ENCODE data around the gene CACNA1C. TPM values are rescaled to one million over a fixed set of nuclear protein-coding genes. Genes with fewer than 3 reads are reported as not detected.

The CACNA1C gene
- total RNA-seq, 2 donors from 2014 or later = 0.86 to 6.3 TPM

DNA sequence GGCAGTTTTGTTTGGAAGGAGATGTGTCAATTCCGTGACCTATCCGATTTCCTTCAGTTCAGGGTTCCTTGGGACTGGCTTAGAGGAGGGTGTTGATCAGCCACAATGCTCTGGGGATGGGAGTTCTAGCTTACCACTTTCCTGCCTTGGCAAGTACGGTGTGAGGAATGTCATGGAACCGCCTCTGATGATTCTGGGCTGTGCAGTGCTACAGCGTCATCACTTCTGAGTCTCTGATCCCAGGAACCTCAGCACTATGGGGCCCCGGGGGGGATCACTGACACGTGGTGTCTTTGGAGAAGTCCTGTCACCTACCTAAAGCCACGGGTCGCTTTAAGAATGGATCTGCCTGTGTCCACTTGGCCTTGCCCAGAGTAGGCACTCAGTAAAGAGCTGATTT is 470.5 kb downstream of the CACNA1C start:
- Histone ChIP-seq H3K9ac (ENCODE audit: extremely low read depth, low read length, poor library complexity, severe bottlenecking) (no peak overlapping the region), H3K36me3 (ENCODE audit: control insufficient read depth, insufficient read depth, low read length) (no peaks in the 10 kb centered on the region), H3K9me3 (ENCODE audit: control insufficient read depth, low read length) (no peaks in the 10 kb centered on the region), H3K4me1 (ENCODE audit: control insufficient read depth, insufficient read depth, low read length) (no peaks in the 10 kb centered on the region), H3K27me3 (ENCODE audit: control insufficient read depth, insufficient read depth, low read length, poor library complexity, severe bottlenecking) (no peaks in the 10 kb centered on the region), H3K27ac (ENCODE audit: low read depth, low read length) (no peak overlapping the region), H3K4me3 (ENCODE audit: low read length) (no peak overlapping the region)
- H3K27ac Mint-ChIP-seq = no peak overlapping the region
- peaks cover 5% of the 10 kb centered on the region for H3K9me3 Mint-ChIP-seq
- WGBS, 2 experiments (ENCODE audit: insufficient coverage in 1 of 2, insufficient read length in 1 of 2) = 88 to 90% methylated on average over 6 to 9 of the region's 9 CpGs
- H3K36me3 Mint-ChIP-seq (ENCODE audit: low read depth) = no peaks in the 10 kb centered on the region
- peaks cover 25% of the 10 kb centered on the region for H3K27me3 Mint-ChIP-seq (ENCODE audit: insufficient read depth)
- no peak for TF ChIP-seq CTCF (conservative IDR thresholded peaks at IDR 0.05)
- DNase-seq = no peak
- no peak overlapping the region for H3K4me3 Mint-ChIP-seq
- H3K4me1 Mint-ChIP-seq = peaks cover 5% of the 10 kb centered on the region

GRCh38 chr12:2523844-2524243 is 471.1 kb downstream of the CACNA1C start:
- peaks cover 5% of the 10 kb centered on the region for H3K9me3 Mint-ChIP-seq
- no peaks in the 10 kb centered on the region for H3K4me1 ChIP-seq (ENCODE audit: control insufficient read depth, insufficient read depth, low read length)
- H3K4me1 Mint-ChIP-seq = peaks cover 5% of the 10 kb centered on the region
- peaks cover 27% of the 10 kb centered on the region for H3K27me3 Mint-ChIP-seq (ENCODE audit: insufficient read depth)
- H3K4me3 ChIP-seq (ENCODE audit: low read length) = no peak overlapping the region
- no peaks in the 10 kb centered on the region for H3K27me3 ChIP-seq (ENCODE audit: control insufficient read depth, insufficient read depth, low read length, poor library complexity, severe bottlenecking)
- no peaks in the 10 kb centered on the region for H3K36me3 Mint-ChIP-seq (ENCODE audit: low read depth)
- H3K9ac ChIP-seq (ENCODE audit: extremely low read depth, low read length, poor library complexity, severe bottlenecking) = no peak overlapping the region
- H3K27ac Mint-ChIP-seq = no peak overlapping the region
- TF ChIP-seq CTCF (conservative IDR thresholded peaks at IDR 0.05) = no peak
- H3K27ac ChIP-seq (ENCODE audit: low read depth, low read length) = no peak overlapping the region
- WGBS, 2 experiments (ENCODE audit: insufficient coverage in 1 of 2, insufficient read length in 1 of 2) = 85 to 95% methylated on average over 3 to 6 of the region's 6 CpGs
- no peak for DNase-seq
- H3K9me3 ChIP-seq (ENCODE audit: control insufficient read depth, low read length) = no peaks in the 10 kb centered on the region
- no peaks in the 10 kb centered on the region for H3K36me3 ChIP-seq (ENCODE audit: control insufficient read depth, insufficient read depth, low read length)
- no peak overlapping the region for H3K4me3 Mint-ChIP-seq

GRCh38 chr12:2526371-2526770 is 473.6 kb downstream of the CACNA1C start:
- H3K4me1 Mint-ChIP-seq = peaks cover 6% of the 10 kb centered on the region
- H3K27me3 ChIP-seq (ENCODE audit: control insufficient read depth, insufficient read depth, low read length, poor library complexity, severe bottlenecking) = no peaks in the 10 kb centered on the region
- no peak overlapping the region for H3K4me3 ChIP-seq (ENCODE audit: low read length)
- peaks cover 3% of the 10 kb centered on the region for H3K4me1 ChIP-seq (ENCODE audit: control insufficient read depth, insufficient read depth, low read length)
- H3K4me3 Mint-ChIP-seq = no peak overlapping the region
- H3K36me3 ChIP-seq (ENCODE audit: control insufficient read depth, insufficient read depth, low read length) = no peaks in the 10 kb centered on the region
- H3K9ac ChIP-seq (ENCODE audit: extremely low read depth, low read length, poor library complexity, severe bottlenecking) = no peak overlapping the region
- H3K36me3 Mint-ChIP-seq (ENCODE audit: low read depth) = no peaks in the 10 kb centered on the region
- WGBS, 2 experiments (ENCODE audit: insufficient coverage in 1 of 2, insufficient read length in 1 of 2) = 91 to 98% methylated on average over 5 to 6 of the region's 6 CpGs
- peaks cover 21% of the 10 kb centered on the region for H3K27me3 Mint-ChIP-seq (ENCODE audit: insufficient read depth)
- no peak overlapping the region for H3K27ac Mint-ChIP-seq
- DNase-seq = no peak
- no peaks in the 10 kb centered on the region for H3K9me3 Mint-ChIP-seq
- H3K9me3 ChIP-seq (ENCODE audit: control insufficient read depth, low read length) = no peaks in the 10 kb centered on the region
- H3K27ac ChIP-seq (ENCODE audit: low read depth, low read length) = no peak overlapping the region
- no peak for TF ChIP-seq CTCF (conservative IDR thresholded peaks at IDR 0.05)

Data from endodermal cell (in vitro differentiated cells).